T-cell (primary cell): ENCODE data around the gene GDF7. TPM values are rescaled to one million over a fixed set of nuclear protein-coding genes. Genes with fewer than 3 reads are reported as not detected.

ENCODE experiments used
- ATAC-seq, 4 experiments: fragments of 200-7000 bp in 3 of 4; fragments of 150-1000 bp in 1 of 4; cut with Tn5 transposase; replicated peaks in 1 of 4; 1 replicate in 3 of 4; 2 replicates in 1 of 4; pipeline ENCODE4 v1.10.0; 2021; ENCODE audit warnings: moderate library complexity in 3 of 4, mild to moderate bottlenecking in 2 of 4, moderate number of reproducible peaks in 1 of 4
- CTCF ChIA-PET, 2 donors: fragments of 300-600 bp; sonication (Branson Sonifier 250); formaldehyde crosslinking; loops; one replicate each; lab custom pipeline; 2022; ENCODE audit warnings: antibody characterized with exemption in 2 of 2; lab: Charles Lee
- POLR2A ChIA-PET, 2 donors: fragments of 300-600 bp; sonication (Branson Sonifier 250); formaldehyde crosslinking; loops; one replicate each; lab custom pipeline; 2022; ENCODE audit warnings: antibody characterized with exemption in 2 of 2; lab: Charles Lee
- DNase-seq, 35 experiments: peaks; one replicate each; pipeline versions ENCODE4 v3.0.0 to v3.0.0-alpha.2; 2013 to 2023
- H3K27ac ChIP-seq: one replicate; pipeline ENCODE4 v1.5.1; 2013; ENCODE audit warnings: low read length
- H3K27me3 ChIP-seq, 2 experiments: replicated peaks in 1 of 2; 1 replicate in 1 of 2; 2 replicates in 1 of 2; pipeline versions ENCODE4 v1.6.1 to v1.7.0; 2013; ENCODE audit warnings: low read length in 1 of 2, mixed read lengths in 1 of 2; ENCODE audit not compliant: control insufficient read depth in 2 of 2, insufficient read depth in 2 of 2; ENCODE audit errors: extremely low read depth in 1 of 2
- H3K36me3 ChIP-seq, 2 donors: 1 replicate in 1 of 2; 2 replicates in 1 of 2; pipeline versions ENCODE4 v1.6.1 to v1.7.0; 2013; ENCODE audit warnings: low read length in 1 of 2; ENCODE audit not compliant: control insufficient read depth in 2 of 2, insufficient read depth in 1 of 2; ENCODE audit errors: extremely low read depth in 1 of 2
- H3K4me1 ChIP-seq, 2 experiments: 1 replicate in 1 of 2; 2 replicates in 1 of 2; pipeline versions ENCODE4 v1.6.1 to v1.7.0; 2013; ENCODE audit warnings: low read length in 2 of 2, mixed read lengths in 1 of 2; ENCODE audit not compliant: insufficient read depth in 2 of 2, control insufficient read depth in 1 of 2; ENCODE audit errors: extremely low read depth in 1 of 2
- H3K4me3 ChIP-seq, 2 donors: 1 replicate in 1 of 2; 2 replicates in 1 of 2; pipeline versions ENCODE4 v1.5.1 to v1.7.0; 2013; ENCODE audit warnings: mild to moderate bottlenecking in 2 of 2, low read length in 1 of 2, moderate library complexity in 1 of 2; ENCODE audit not compliant: control insufficient read depth in 1 of 2; ENCODE audit errors: extremely low read depth in 1 of 2
- H3K9me3 ChIP-seq: 2 replicates; pipeline ENCODE4 v1.7.0; 2013
- H3K27ac Mint-ChIP-seq, 2 donors: one replicate each; pipeline ENCODE4 v1.8.0; 2020 to 2021; ENCODE audit warnings: mild to moderate bottlenecking in 2 of 2, mixed read lengths in 2 of 2
- H3K27me3 Mint-ChIP-seq, 2 donors: one replicate each; pipeline ENCODE4 v1.8.0; 2021 to 2022; ENCODE audit warnings: mixed read lengths in 2 of 2
- H3K36me3 Mint-ChIP-seq: one replicate; pipeline ENCODE4 v1.8.0; 2021; ENCODE audit warnings: mixed read lengths
- H3K4me1 Mint-ChIP-seq, 3 donors: one replicate each; pipeline ENCODE4 v1.8.0; 2020 to 2022; ENCODE audit warnings: mixed read lengths in 3 of 3, mild to moderate bottlenecking in 1 of 3
- H3K4me3 Mint-ChIP-seq, 3 donors: one replicate each; pipeline ENCODE4 v1.8.0; 2020 to 2022; ENCODE audit warnings: mild to moderate bottlenecking in 3 of 3, mixed read lengths in 3 of 3, moderate library complexity in 3 of 3
- H3K9me3 Mint-ChIP-seq, 3 donors: one replicate each; pipeline ENCODE4 v1.8.0; 2020 to 2022; ENCODE audit warnings: mixed read lengths in 3 of 3
- WGBS: methylation state at CpG from one replicate; pipeline ENCODE4 v1.1.5; 2013; ENCODE audit warnings: missing lambda C conversion rate; ENCODE audit not compliant: insufficient coverage; 5-methylcytosine and 5-hydroxymethylcytosine counted together
- total RNA-seq, 35 experiments: library from RNA in 6 of 35; stranded (reverse) in 6 of 35; fragments of 120-200 nt in 1 of 35; gene quantifications; one replicate each; pipeline versions ENCODE4 v1.2.1 to v1.2.4 and lab custom pipeline; 2013 to 2026

GDF7 gene
- total RNA-seq, 5 donors from 2014 or later (not counting 1 experiment from before 2014, with no cell fraction given), result 0.10 to 0.51 (median 0.16) TPM

DNA sequence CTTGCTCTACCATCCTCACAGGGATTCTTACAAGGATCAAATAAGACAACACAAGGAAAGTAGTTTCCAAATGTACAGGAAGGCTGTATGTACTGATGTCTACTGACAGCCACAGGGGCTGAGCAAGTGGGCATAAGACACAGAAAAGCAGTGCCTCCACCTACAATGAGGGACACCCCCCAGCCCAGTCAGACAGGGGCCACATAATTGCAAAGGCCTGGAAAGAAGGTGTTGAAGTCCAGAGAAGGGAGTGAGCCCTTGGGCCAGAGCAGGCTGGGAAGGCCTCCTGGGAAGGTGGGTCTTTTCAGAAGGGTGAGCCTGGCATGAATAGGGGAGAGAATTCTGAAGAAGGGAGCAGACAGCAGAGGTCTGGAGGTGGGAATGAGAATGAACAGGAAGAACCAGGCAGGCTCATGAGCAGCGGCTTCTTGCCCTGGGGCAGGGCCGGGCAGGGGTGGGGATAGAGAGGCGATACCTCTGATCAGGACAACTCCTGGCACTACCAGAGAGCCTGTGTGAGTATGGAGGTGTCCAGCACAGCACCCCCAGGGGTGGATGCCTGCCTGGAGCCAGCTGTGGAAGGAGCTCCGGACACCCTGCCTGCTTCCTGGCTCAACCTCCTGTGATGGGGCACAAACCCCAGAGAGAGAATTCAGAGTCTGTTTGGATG is 46.1 kb upstream of the GDF7 start:
- Mint-ChIP-seq H3K9me3 (no peaks in the 10 kb centered on the region), H3K27me3 (no peaks in the 10 kb centered on the region), H3K4me1 (no peaks in the 10 kb centered on the region), H3K36me3 (peaks cover 36% of the 10 kb centered on the region), H3K27ac (no peak overlapping the region), H3K4me3 (no peak overlapping the region)
- no peak overlapping the region for H3K4me3 ChIP-seq
- DNase-seq, result no peak
- WGBS, result 97% methylated on average over 4 of the region's 4 CpGs
- no peak for ATAC-seq
- ChIA-PET POLR2A (no interaction called here), CTCF (no interaction called here)
- no peaks in the 10 kb centered on the region for H3K27me3 ChIP-seq
- H3K4me1 ChIP-seq, result no peaks in the 10 kb centered on the region
- H3K9me3 ChIP-seq, result no peaks in the 10 kb centered on the region
- no peak overlapping the region for H3K27ac ChIP-seq
- peaks cover 7 to 57% of the 10 kb centered on the region in 2 donors for H3K36me3 ChIP-seq

DNA sequence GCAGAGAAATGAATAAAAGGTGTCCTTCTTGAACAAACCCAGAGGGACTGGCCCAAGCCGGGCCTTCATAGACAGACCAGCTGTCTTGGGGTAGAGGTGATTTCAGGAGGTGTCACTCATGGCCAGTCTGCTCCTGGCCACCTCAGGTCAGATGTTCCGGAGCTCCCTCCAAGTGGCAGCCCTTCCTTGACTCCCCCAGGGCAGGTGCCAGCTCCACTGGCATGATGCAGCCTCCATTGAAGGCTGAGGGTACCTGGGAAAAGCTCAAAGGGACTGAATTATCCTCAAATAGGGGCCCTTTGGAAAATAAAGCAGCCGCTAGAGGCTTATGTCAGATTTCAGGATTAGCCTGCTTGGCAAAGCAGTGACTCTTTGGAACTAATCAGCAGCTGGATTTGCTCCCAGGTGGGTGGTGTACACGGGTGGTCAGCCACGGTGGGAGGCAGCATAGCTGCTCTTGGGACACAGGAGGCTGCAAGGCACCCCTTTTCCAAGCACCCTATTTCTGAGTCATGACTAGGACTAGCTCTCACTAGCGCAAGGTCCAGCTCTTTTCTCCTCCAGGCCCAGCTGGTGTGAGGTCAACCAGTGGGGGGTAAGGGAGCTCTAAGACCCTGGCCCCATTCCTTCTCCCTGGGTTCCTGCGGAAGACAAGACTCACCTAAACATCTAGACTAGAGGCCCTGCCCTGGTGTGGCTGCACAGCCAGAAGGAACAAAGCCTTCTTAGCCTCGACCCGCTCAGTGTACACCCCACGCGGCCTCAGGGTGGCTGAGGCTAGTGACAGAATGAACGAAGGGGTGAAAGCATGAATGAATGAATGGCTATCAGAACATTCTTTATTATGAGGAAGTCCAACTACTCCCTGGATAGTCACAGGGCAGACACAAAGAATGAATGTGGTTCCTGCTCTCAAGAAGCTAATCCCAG is 45.3 kb upstream of the GDF7 start:
- Mint-ChIP-seq H3K4me3 (no peak overlapping the region), H3K27me3 (no peaks in the 10 kb centered on the region), H3K4me1 (no peaks in the 10 kb centered on the region), H3K36me3 (peaks cover 42% of the 10 kb centered on the region), H3K9me3 (no peaks in the 10 kb centered on the region), H3K27ac (no peak overlapping the region)
- 95% methylated on average over 4 of the region's 12 CpGs for WGBS
- Histone ChIP-seq H3K4me1 (no peaks in the 10 kb centered on the region), H3K4me3 (no peak overlapping the region), H3K36me3 (peaks cover 7 to 57% of the 10 kb centered on the region in 2 donors), H3K27me3 (no peaks in the 10 kb centered on the region), H3K9me3 (no peaks in the 10 kb centered on the region), H3K27ac (no peak overlapping the region)
- DNase-seq, result no peak
- no peak for ATAC-seq
- CTCF ChIA-PET, result no interaction called here
- POLR2A ChIA-PET, result no interaction called here

DNA sequence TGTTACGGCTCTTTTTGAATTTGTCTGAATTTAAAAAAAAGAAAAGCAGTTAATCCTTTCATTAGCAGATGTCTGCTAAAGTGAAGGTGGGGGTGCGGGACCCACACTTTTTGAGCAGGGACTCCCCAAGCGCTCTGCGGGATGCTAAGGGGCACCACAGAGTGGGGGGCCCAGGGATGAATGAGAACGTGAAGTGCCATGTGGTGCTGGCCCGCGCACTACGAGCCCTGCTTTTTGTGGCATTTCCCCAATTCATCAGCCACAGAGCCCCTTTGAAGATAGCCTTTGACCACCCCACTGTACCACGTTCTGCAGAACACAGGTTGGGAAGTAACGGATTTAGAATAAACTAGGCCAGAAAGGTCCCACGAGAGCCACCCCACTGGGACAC is 44.7 kb upstream of the GDF7 start:
- ATAC-seq (no peak), DNase-seq (no peak)
- peaks cover 42% of the 10 kb centered on the region for H3K36me3 Mint-ChIP-seq
- Histone ChIP-seq H3K9me3 (no peaks in the 10 kb centered on the region), H3K4me3 (no peak overlapping the region), H3K4me1 (no peaks in the 10 kb centered on the region), H3K36me3 (peaks cover 7 to 57% of the 10 kb centered on the region in 2 donors), H3K27ac (no peak overlapping the region), H3K27me3 (no peaks in the 10 kb centered on the region)
- no peak overlapping the region for H3K27ac Mint-ChIP-seq
- ChIA-PET POLR2A (no interaction called here), CTCF (no interaction called here)
- 83% methylated on average over 7 of the region's 11 CpGs for WGBS
- H3K4me1 Mint-ChIP-seq, result no peaks in the 10 kb centered on the region
- H3K4me3 Mint-ChIP-seq, result no peak overlapping the region
- H3K9me3 Mint-ChIP-seq, result no peaks in the 10 kb centered on the region
- H3K27me3 Mint-ChIP-seq, result no peaks in the 10 kb centered on the region

DNA sequence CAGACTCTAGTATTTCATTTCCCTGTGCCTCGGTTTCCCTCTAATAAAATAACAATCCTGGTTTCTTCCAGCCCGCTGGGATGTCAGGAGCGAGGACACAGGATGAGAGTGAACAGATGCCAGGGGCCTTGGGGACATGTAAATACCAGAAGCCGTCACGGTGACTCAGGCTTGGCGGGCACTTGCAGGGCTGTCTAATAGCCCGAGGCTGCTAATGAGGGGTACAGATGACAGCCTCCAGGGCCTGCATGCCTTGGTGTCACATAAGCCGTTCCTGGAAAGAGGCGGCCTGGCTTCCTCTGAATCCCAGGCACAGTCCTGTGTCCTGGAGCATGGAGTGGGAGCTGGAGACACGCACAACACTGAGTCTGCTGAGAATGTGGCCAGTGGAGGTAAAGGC is 44.2 kb upstream of the GDF7 start:
- DNase-seq (no peak), ATAC-seq (no peak)
- Mint-ChIP-seq H3K9me3 (no peaks in the 10 kb centered on the region), H3K36me3 (peaks cover 46% of the 10 kb centered on the region), H3K27ac (no peak overlapping the region), H3K27me3 (no peaks in the 10 kb centered on the region), H3K4me1 (no peaks in the 10 kb centered on the region), H3K4me3 (no peak overlapping the region)
- Histone ChIP-seq H3K27me3 (no peaks in the 10 kb centered on the region), H3K9me3 (no peaks in the 10 kb centered on the region), H3K4me3 (no peak overlapping the region), H3K4me1 (no peaks in the 10 kb centered on the region), H3K27ac (no peak overlapping the region), H3K36me3 (peaks cover 7 to 57% of the 10 kb centered on the region in 2 donors)
- ChIA-PET CTCF (no interaction called here), POLR2A (no interaction called here)
- 85% methylated on average over 10 of the region's 10 CpGs for WGBS

DNA sequence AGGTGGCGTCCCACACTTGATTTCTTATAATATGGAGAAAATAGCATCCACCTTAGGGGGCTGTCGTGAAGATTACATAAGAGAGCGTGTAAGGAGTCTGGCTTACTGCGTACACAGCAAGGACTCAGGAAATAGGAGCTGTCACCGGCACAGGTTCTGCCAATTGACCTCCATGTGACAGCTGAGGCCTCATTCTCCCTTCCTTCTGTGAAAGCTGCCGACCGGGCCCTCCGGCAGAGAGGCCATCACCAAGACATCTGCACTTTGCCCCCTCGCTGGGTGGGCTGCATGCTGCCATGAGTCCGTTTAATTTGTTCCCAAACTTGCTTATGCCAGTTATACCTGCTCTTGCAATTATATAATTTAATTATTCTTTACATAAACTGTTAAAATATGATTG is 43.7 kb upstream of the GDF7 start:
- peaks cover 7 to 55% of the 10 kb centered on the region in 2 donors for H3K36me3 ChIP-seq
- no peaks in the 10 kb centered on the region for H3K4me1 Mint-ChIP-seq
- DNase-seq, result no peak
- no peaks in the 10 kb centered on the region for H3K9me3 Mint-ChIP-seq
- 96% methylated on average over 4 of the region's 10 CpGs for WGBS
- ChIA-PET CTCF (no interaction called here), POLR2A (no interaction called here)
- no peaks in the 10 kb centered on the region for H3K9me3 ChIP-seq
- no peaks in the 10 kb centered on the region for H3K27me3 Mint-ChIP-seq
- H3K27ac ChIP-seq, result no peak overlapping the region
- no peak for ATAC-seq
- no peak overlapping the region for H3K4me3 Mint-ChIP-seq
- H3K4me1 ChIP-seq, result no peaks in the 10 kb centered on the region
- no peak overlapping the region for H3K4me3 ChIP-seq
- no peak overlapping the region for H3K27ac Mint-ChIP-seq
- no peaks in the 10 kb centered on the region for H3K27me3 ChIP-seq
- H3K36me3 Mint-ChIP-seq, result peaks cover 47% of the 10 kb centered on the region

DNA sequence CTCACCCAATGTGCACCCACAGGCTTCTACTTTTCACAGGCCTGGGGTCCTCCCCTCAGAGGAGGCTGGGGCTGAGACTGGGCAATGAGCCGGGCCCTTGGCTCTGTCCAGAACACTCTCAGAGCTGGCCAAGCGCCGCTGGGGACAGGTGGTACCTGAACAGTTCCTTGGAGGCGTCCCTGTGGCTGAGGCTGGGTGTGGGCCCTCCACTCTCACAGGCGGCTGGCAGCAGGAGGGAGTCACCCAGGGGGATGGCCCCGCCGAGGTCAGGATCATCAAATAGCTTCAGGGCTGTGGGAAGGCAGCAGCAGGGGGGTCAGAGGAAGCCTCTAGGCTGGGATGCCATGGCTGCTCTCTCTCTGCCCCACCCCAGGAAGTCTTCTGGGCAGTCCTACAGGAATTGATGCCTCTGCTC is 43.2 kb upstream of the GDF7 start:
- ATAC-seq (no peak), DNase-seq (no peak)
- Mint-ChIP-seq H3K4me1 (no peaks in the 10 kb centered on the region), H3K27me3 (no peaks in the 10 kb centered on the region), H3K27ac (no peak overlapping the region), H3K36me3 (peaks cover 51% of the 10 kb centered on the region), H3K4me3 (no peak overlapping the region), H3K9me3 (no peaks in the 10 kb centered on the region)
- H3K36me3 ChIP-seq, result peaks cover 7 to 53% of the 10 kb centered on the region in 2 donors
- ChIA-PET POLR2A (no interaction called here), CTCF (no interaction called here)
- no peaks in the 10 kb centered on the region for H3K9me3 ChIP-seq
- 94% methylated on average over 5 of the region's 7 CpGs for WGBS
- H3K27ac ChIP-seq, result no peak overlapping the region
- H3K27me3 ChIP-seq, result no peaks in the 10 kb centered on the region
- H3K4me3 ChIP-seq, result no peak overlapping the region
- H3K4me1 ChIP-seq, result no peaks in the 10 kb centered on the region
